ENCODE measurements around the gene ITGA11. TPM values are rescaled to one million over a fixed set of nuclear protein-coding genes. Genes with fewer than 3 reads are reported as not detected.
"Not testable (repeated sequence)": the region's sequence is repeated elsewhere in the genome, so short reads cannot be mapped to it uniquely, and the experiment has no call there.

The ITGA11 gene
- total and polyA plus RNA-seq, 5 donors: 11.6 to 34.0 (median 20.4) TPM

DNA sequence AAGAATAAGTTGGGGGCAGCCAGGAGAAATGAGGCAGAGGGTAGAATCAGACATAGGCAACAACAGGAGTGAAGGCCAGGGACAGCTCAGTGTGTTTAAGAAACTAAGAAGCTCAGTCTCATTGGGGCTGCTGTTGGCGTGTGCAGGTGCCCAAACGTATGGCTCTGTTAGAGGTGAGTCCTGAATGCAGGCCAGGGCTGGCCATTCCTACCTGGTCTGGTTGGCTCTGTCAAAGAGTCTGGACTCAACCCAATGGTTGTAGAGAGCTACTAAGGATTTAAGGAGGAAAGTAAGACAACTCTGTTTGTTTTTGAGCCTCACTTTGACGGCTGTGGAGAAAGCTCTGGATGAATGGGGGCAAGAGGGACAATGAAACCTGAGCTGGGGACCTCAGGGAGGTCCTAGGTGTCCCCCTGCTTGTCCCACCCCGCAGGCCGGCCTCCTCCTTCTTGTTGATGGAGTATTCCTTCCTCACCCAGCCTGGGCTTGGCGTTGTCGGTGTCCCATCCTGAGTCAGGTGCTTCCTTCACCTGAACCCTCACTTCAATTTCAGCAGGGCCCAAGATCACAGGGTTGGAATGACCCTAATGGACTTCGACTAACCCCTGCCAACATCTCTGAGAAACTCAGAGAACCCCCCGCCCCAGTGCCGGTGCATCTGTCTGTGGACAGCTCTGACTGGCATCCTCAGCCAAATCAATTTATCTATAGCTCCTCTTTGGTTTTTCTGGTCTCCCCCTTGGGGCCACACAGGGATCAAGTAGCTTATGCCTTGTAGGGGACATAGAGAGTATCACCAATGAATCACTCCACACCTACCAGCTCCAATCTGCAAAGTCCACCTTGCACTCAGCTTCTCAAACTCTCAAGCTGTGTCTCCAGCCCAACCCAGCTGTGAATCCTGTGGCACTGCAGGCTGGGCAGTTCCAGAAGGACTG is 8.3 kb downstream of the ITGA11 start:
- intact Hi-C loops (cut with DNase I): no loop called here
- no peak for DNase-seq
- Histone ChIP-seq H3K27me3 (ENCODE audit: control insufficient read depth, insufficient read depth) (no peaks in the 10 kb centered on the region), H3K27ac (ENCODE audit: low read length) (no peak overlapping the region), H3K4me3 (ENCODE audit: low read length) (no peak overlapping the region), H3K9me3 (ENCODE audit: control insufficient read depth, low read length) (no peaks in the 10 kb centered on the region), H3K4me1 (ENCODE audit: control insufficient read depth, insufficient read depth, low read length) (peaks cover 4% of the 10 kb centered on the region)
- ATAC-seq: no peak
- 92% methylated on average over 10 of the region's 10 CpGs for WGBS

DNA sequence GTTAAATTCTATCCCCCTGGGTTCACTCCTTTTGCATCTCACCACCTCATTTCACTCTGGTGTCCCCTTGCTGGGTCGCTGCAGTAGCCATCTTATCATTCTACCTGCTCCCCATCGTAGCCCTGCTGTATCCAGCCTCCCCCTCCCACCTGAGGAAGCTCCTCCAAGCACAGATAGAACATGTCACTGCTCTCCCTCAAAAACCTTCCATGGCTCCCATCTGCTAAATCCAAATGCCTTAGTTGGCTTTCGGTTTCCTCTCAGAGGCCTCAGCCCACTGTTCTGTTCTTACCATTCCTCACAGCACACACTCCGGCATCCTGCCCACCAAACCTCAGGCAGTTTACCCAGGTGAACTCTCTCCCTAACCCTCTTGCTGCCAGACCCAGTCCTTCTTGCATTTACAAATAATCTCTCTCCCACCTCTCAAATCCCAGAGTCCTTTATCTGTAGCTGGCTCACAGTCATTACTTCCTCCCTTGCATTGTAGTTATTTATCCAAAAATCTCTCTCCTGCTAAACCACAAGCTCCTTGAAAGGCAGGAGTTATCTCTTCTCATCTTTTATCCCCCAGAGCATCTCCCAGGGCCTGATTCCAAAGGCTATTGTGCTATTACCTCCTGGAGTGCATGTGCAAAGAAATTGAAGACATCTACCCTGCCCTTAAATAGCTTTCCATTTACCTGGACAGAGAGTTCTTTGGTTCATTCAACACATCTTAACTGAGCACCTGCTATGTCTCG is 9.4 kb downstream of the ITGA11 start:
- H3K4me1 ChIP-seq (ENCODE audit: control insufficient read depth, insufficient read depth, low read length); H3K27me3 ChIP-seq (ENCODE audit: control insufficient read depth, insufficient read depth); ATAC-seq; H3K9me3 ChIP-seq (ENCODE audit: control insufficient read depth, low read length); H3K27ac ChIP-seq (ENCODE audit: low read length); intact Hi-C loops (cut with DNase I); DNase-seq; H3K4me3 ChIP-seq (ENCODE audit: low read length): not testable (repeated sequence)
- WGBS: 83% methylated on average over 4 of the region's 5 CpGs

- Histone ChIP-seq H3K4me1 (ENCODE audit: control insufficient read depth, insufficient read depth, low read length) (peaks cover 8% of the 10 kb centered on the region), H3K27ac (ENCODE audit: low read length) (no peak overlapping the region), H3K4me3 (ENCODE audit: low read length) (no peak overlapping the region), H3K9me3 (ENCODE audit: control insufficient read depth, low read length) (no peaks in the 10 kb centered on the region), H3K27me3 (ENCODE audit: control insufficient read depth, insufficient read depth) (no peaks in the 10 kb centered on the region)
- no peak for DNase-seq
- intact Hi-C loops (cut with DNase I): no loop called here
- no peak for ATAC-seq
- 83% methylated on average over 14 of the region's 14 CpGs for WGBS
These were observed 10.1 kb downstream of the ITGA11 start for GRCh38 chr15:68421798-68422402.

- Histone ChIP-seq H3K4me1 (ENCODE audit: control insufficient read depth, insufficient read depth, low read length) (peaks cover 8% of the 10 kb centered on the region), H3K27ac (ENCODE audit: low read length) (no peak overlapping the region), H3K27me3 (ENCODE audit: control insufficient read depth, insufficient read depth) (no peaks in the 10 kb centered on the region), H3K9me3 (ENCODE audit: control insufficient read depth, low read length) (no peaks in the 10 kb centered on the region), H3K4me3 (ENCODE audit: low read length) (no peak overlapping the region)
- 78% methylated on average over 7 of the region's 7 CpGs for WGBS
- no peak for DNase-seq
- intact Hi-C loops (cut with DNase I): no loop called here
- no peak for ATAC-seq
These were observed 10.8 kb downstream of the ITGA11 start for GRCh38 chr15:68421115-68421551.

- no peak for DNase-seq
- Histone ChIP-seq H3K9me3 (ENCODE audit: control insufficient read depth, low read length) (no peaks in the 10 kb centered on the region), H3K27me3 (ENCODE audit: control insufficient read depth, insufficient read depth) (no peaks in the 10 kb centered on the region), H3K4me3 (ENCODE audit: low read length) (no peak overlapping the region), H3K27ac (ENCODE audit: low read length) (no peak overlapping the region), H3K4me1 (ENCODE audit: control insufficient read depth, insufficient read depth, low read length) (peaks cover 10% of the 10 kb centered on the region)
- WGBS: 92% methylated on average over 4 of the region's 4 CpGs
- intact Hi-C loops (cut with DNase I): no loop called here
- no peak for ATAC-seq
These were observed 11.7 kb downstream of the ITGA11 start for GRCh38 chr15:68420186-68420684.

- intact Hi-C loops (cut with DNase I): no loop called here
- Histone ChIP-seq H3K27me3 (ENCODE audit: control insufficient read depth, insufficient read depth) (no peaks in the 10 kb centered on the region), H3K9me3 (ENCODE audit: control insufficient read depth, low read length) (no peaks in the 10 kb centered on the region), H3K27ac (ENCODE audit: low read length) (no peak overlapping the region), H3K4me3 (ENCODE audit: low read length) (no peak overlapping the region), H3K4me1 (ENCODE audit: control insufficient read depth, insufficient read depth, low read length) (peaks cover 10% of the 10 kb centered on the region)
- DNase-seq (no peak), ATAC-seq (no peak)
- WGBS: 84% methylated on average over 5 of the region's 5 CpGs
These were observed 12.4 kb downstream of the ITGA11 start for GRCh38 chr15:68419301-68420175.

GRCh38 chr15:68418611-68419161 is 13.3 kb downstream of the ITGA11 start:
- H3K9me3 ChIP-seq (ENCODE audit: control insufficient read depth, low read length): no peaks in the 10 kb centered on the region
- H3K4me3 ChIP-seq (ENCODE audit: low read length): no peak overlapping the region
- intact Hi-C loops (cut with DNase I): no loop called here
- H3K27ac ChIP-seq (ENCODE audit: low read length): peak overlapping the region; percentile 30
- peak in 2 of 3 donors; percentile 59 to 78 for DNase-seq
- ATAC-seq: peak; percentile 59 to 72
- peaks cover 10% of the 10 kb centered on the region for H3K4me1 ChIP-seq (ENCODE audit: control insufficient read depth, insufficient read depth, low read length)
- no peaks in the 10 kb centered on the region for H3K27me3 ChIP-seq (ENCODE audit: control insufficient read depth, insufficient read depth)
- 24% methylated on average over 6 of the region's 6 CpGs for WGBS

DNA sequence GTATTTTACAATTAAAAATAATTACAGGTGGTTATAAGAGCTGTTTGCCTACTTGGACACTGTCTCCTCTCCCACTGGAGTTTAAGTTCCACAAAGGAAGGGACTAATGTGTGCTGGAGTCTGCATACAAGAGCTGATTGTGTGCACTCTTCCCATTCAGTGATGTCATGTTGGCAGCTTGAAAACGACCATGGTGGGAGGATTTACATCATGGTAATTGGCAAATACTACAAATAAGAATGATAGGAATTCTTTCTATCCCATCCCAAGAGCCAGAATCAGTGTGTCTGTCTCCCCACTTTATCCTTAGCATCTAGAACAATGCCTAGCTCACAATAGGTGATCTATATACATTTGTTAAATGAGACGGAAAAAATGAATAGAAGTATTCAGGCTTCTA is 14.1 kb downstream of the ITGA11 start:
- no peaks in the 10 kb centered on the region for H3K9me3 ChIP-seq (ENCODE audit: control insufficient read depth, low read length)
- peak; percentile 25 to 27 for ATAC-seq
- intact Hi-C loops (cut with DNase I): no loop called here
- H3K4me3 ChIP-seq (ENCODE audit: low read length): no peak overlapping the region
- DNase-seq: no peak
- H3K27me3 ChIP-seq (ENCODE audit: control insufficient read depth, insufficient read depth): no peaks in the 10 kb centered on the region
- no peak overlapping the region for H3K27ac ChIP-seq (ENCODE audit: low read length)
- 53% methylated on average over 2 of the region's 2 CpGs for WGBS
- peaks cover 10% of the 10 kb centered on the region for H3K4me1 ChIP-seq (ENCODE audit: control insufficient read depth, insufficient read depth, low read length)

GRCh38 chr15:68417051-68417450 is 14.9 kb downstream of the ITGA11 start:
- no peak for ATAC-seq
- Histone ChIP-seq H3K9me3 (ENCODE audit: control insufficient read depth, low read length) (no peaks in the 10 kb centered on the region), H3K27me3 (ENCODE audit: control insufficient read depth, insufficient read depth) (no peaks in the 10 kb centered on the region), H3K4me1 (ENCODE audit: control insufficient read depth, insufficient read depth, low read length) (peaks cover 10% of the 10 kb centered on the region), H3K4me3 (ENCODE audit: low read length) (no peak overlapping the region), H3K27ac (ENCODE audit: low read length) (no peak overlapping the region)
- intact Hi-C loops (cut with DNase I): no loop called here
- WGBS: 83% methylated on average over 3 of the region's 3 CpGs
- no peak for DNase-seq

- no peaks in the 10 kb centered on the region for H3K9me3 ChIP-seq (ENCODE audit: control insufficient read depth, low read length)
- H3K27ac ChIP-seq (ENCODE audit: low read length): no peak overlapping the region
- DNase-seq (no peak), ATAC-seq (no peak)
- no peaks in the 10 kb centered on the region for H3K27me3 ChIP-seq (ENCODE audit: control insufficient read depth, insufficient read depth)
- H3K4me1 ChIP-seq (ENCODE audit: control insufficient read depth, insufficient read depth, low read length): peaks cover 10% of the 10 kb centered on the region
- intact Hi-C loops (cut with DNase I): no loop called here
- H3K4me3 ChIP-seq (ENCODE audit: low read length): no peak overlapping the region
- 74% methylated on average over 4 of the region's 4 CpGs for WGBS
These were observed 15.8 kb downstream of the ITGA11 start for GRCh38 chr15:68416158-68416535.

Data from right cardiac atrium (tissue), 5 donors.